HG03025 (cell line): ENCODE data around the gene ERH.
"Not testable (repeated sequence)": the region's sequence is repeated elsewhere in the genome, so short reads cannot be mapped to it uniquely, and the experiment has no call there.

ENCODE experiments used
- ATAC-seq: cut with Tn5 transposase; IDR thresholded peaks from one replicate; pipeline ENCODE4 v1.9.1; 2021; ENCODE audit warnings: mild to moderate bottlenecking, moderate library complexity; ENCODE audit not compliant: unreplicated experiment, low FRiP score

The ERH gene

GRCh38 chr14:69399750-69400149 is 1.7 kb upstream of the ERH start:
- ATAC-seq, result no peak

- ATAC-seq, result no peak
Measured at GRCh38 chr14:69398818-69399210, 715 bp upstream of the ERH start.

DNA sequence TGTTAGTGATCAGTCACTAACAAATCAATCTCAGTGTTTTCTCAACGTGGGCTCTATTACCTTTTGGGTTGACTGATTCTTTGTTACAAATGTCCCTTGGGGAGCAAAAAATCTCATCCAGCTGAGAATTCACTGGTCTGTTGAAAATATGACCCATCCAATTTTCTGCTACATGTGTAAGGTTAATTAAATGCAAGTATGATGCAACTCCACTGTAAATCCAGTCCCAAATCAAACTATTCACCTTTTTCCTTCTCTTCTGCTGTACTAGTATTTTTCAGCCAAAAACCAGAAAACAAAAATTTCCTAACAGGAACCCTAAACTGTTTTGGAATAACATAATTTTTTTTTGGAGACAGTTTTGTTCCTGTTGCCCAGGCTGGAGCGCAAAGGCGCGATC is 2.2 kb downstream of the ERH start:
- ATAC-seq, result no peak

GRCh38 chr14:69392481-69392880 is 5.6 kb downstream of the ERH start:
- ATAC-seq, result no peak

DNA sequence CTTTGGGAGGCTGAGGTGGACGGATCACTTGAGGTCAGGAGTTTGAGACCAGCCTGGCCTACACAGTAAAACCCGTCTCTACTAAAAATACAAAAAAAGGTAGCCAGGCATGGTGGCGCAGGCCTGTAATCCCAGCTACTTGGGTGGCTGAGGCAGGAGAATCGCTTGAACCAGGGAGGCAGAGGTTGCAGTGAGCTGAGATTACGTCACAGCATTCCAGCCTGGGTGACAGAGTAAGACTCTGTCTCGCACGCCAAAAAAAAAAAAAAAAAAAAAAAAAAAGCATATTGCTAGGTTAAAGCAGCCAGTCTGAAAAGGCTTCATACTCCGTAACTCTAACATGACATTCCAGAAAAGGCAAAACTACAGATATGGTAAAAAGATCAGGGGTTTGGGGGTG is 6.7 kb downstream of the ERH start:
- not testable (repeated sequence) for ATAC-seq

DNA sequence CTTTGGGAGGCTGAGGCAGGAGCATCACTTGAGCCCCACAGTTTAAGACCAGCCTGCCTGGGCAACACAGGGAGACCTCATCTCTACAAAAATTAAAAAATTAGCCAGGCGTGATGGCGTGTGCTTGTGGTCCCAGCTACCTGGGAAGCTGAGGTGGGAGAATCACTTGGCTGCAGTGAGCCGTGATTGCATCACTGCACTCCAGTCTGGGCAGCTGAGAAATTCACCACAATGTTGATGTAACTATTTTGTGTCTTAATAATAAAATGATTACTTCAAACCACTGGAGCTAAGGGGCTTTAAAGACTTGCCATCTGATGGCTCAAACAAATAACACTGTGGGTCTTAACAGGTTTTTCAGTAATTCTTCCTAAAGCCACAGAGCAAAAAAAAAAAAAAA is 10.8 kb downstream of the ERH start:
- no peak for ATAC-seq

DNA sequence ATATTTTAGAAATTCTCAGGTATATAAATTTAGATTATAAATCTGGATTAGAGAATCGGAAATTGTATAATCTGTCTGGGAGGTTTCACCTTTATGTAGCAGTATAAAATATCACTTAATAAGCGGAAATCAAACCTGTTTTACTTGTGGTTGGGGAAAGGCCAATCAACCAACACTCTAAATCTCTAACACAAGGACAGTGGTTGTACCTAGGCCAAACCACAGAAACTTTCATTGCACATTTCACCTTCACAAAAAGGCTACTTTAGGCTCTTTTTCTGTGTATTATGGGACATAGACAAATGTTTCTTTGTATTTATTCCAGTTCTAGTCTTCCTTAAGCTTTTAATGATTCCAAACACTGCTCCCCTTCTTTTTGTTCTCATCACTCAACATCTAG is 19.8 kb downstream of the ERH start:
- no peak for ATAC-seq

DNA sequence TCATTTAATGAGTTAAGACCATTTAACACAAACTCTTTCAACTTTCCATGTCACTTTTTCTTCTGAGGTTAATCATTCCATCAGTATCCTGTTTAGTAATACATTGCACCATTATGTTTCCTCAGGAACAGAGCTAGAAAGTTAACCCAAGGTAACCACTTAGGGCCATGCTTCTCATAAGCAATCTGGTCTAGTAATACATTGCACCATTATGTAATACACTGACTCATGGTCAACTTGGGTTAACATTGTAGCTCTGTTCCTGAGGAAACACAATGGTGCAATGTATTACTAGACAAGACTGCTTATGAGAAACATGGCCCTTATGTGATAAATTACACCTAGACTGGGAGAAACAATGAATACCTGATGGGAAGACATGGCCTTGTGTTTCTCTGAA is 21.7 kb downstream of the ERH start:
- no peak for ATAC-seq

- ATAC-seq, result no peak
Measured at GRCh38 chr14:69375722-69376121, 22.4 kb downstream of the ERH start.

DNA sequence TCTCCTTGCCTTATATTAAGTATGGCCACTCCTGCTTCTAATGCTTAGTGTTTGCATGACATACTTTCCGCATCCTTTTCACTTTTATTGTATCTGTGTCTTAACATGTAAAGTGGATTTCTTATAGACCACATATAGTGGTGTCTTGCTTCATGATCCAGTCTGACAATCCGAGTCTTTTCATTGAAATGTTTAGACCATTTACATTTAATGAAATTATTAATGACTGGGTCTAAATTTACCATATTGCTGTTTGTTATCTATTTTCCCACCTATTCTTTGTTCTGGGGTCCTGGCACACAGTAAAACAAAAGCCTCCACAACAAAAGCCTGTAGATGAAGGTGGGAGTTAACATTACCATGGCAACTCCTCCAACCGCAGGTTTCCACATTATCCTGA is 22.9 kb downstream of the ERH start:
- ATAC-seq, result no peak

GRCh38 chr14:69374235-69374634 is 23.9 kb downstream of the ERH start:
- no peak for ATAC-seq

GRCh38 chr14:69373104-69373503 is 25.0 kb downstream of the ERH start:
- no peak for ATAC-seq

DNA sequence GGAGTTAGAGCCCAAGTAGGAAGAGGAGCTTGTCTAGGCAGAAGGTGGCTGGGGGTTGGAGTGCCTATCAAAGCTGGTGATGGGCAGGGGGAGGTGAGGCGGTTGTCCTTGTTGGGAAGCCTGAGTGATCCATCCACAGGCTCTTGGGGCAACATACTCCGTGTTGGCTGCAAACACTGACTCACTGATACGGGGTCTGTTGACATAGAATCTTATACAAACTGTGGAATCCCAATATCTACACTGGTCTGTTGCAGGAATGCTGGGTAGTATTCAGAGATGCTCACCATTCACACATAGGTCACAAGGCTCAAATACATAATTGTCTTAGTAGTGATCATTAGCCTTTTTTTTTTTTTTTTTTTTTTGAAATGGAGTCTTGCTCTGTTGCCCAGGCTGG is 26.0 kb downstream of the ERH start:
- ATAC-seq, result no peak

GRCh38 chr14:69370061-69370460 is 28.0 kb downstream of the ERH start:
- ATAC-seq, result no peak

GRCh38 chr14:69368381-69368780 is 29.7 kb downstream of the ERH start:
- no peak for ATAC-seq

DNA sequence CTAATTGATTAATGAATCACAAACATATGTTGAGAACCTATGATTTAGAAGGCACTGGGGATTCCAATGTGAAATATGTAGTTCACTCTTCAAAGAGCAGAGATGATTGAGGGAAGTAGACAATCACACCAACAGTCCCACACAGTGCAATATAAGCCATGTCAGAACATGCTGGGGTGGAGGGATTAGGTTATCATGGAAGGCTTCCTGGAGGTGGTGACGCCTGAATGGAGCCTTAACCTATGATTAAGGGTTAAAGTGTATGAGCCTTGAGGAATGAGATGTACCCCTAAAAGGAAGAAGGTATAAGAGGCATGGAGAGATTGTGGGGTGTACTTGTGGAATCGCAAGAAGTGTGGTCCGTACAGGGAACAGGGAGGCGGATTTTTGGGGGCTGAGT is 31.3 kb downstream of the ERH start:
- ATAC-seq, result no peak

DNA sequence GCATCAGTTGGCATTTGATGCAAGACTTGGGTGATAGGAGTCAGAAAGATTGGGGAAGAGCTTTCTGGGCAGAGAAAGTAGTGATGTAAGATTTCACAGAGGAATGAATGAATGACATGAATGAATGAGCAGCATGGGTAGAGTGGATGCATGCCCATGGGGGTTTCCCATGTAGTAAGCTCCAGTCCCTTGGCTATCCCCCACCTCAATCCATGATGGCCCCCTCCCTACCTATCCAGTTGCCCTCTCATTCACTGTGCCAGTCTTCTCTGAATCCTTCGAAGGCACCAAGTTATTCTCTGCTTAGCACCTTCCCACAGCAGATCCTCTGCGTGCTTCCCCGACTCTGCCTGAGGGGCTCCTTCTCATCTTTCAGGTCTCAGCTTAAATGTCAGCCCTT is 32.0 kb downstream of the ERH start:
- no peak for ATAC-seq

GRCh38 chr14:69364378-69364777 is 33.7 kb downstream of the ERH start:
- no peak for ATAC-seq

DNA sequence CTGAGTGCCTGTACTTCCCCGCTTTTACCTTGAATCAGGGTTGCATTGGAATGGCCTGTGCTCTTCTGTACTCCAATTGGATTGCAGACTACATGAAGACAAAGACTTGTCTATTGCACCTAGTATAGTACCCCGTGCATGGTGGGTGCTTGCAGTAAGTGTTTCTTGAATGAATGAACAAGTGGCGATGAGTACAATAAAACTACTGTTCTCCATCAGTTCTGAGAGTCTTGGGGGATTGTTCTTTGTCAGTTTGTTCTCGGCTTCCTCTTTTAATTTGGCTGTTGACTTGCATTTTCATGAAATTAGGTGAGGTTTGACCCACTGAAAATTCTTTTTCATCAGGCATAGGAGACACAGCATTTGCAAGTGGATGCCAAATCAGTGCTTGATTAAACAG is 34.1 kb downstream of the ERH start:
- no peak for ATAC-seq

DNA sequence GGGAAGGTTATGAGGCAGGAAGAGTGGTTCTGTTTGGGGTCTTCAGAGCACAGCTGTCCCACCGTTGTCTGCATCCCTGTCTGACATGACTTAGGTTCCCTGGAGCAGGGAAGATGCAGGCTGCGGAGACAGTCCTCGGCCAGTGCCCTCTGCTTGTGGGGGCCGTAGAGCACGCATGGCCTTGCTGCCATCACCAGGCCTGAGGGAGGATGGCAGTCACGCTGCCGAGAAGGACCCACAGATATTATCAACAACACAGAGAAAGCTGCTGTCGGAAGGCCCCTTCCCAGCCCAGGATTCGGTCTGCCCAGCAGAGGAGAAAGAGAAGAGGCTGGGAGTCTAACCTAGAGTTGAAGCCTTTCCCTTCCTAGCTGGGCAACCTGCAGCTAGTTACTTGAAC is 35.0 kb downstream of the ERH start:
- ATAC-seq, result no peak

GRCh38 chr14:69360438-69361108 is 37.5 kb downstream of the ERH start:
- no peak for ATAC-seq

DNA sequence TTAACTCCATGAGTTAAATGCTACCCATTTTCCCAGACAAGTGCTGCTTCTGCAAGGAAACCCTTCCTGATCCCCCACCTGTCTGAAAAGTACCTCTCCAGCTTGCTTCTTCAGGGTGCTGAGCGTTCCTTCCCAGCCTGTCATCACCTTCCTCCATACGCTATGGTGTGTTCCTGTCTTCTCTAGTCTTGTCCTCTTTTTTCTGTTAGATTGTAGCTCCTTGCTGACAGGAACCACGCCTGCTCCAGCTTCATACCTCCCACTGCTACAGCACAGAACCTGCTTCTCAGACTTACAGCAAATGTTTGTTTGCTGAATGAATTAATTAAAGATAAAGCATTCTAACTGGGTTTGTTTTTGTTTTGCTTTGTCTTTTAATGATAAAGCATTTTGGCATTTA is 39.1 kb downstream of the ERH start:
- ATAC-seq, result no peak
